HG03378 (cell line): ENCODE data around the gene SAMD4A.

Experiments
- ATAC-seq: cut with Tn5 transposase; IDR thresholded peaks from one replicate; pipeline ENCODE4 v1.9.1; 2021; ENCODE audit warnings: mild to moderate bottlenecking, moderate library complexity; ENCODE audit not compliant: unreplicated experiment

The SAMD4A gene

DNA sequence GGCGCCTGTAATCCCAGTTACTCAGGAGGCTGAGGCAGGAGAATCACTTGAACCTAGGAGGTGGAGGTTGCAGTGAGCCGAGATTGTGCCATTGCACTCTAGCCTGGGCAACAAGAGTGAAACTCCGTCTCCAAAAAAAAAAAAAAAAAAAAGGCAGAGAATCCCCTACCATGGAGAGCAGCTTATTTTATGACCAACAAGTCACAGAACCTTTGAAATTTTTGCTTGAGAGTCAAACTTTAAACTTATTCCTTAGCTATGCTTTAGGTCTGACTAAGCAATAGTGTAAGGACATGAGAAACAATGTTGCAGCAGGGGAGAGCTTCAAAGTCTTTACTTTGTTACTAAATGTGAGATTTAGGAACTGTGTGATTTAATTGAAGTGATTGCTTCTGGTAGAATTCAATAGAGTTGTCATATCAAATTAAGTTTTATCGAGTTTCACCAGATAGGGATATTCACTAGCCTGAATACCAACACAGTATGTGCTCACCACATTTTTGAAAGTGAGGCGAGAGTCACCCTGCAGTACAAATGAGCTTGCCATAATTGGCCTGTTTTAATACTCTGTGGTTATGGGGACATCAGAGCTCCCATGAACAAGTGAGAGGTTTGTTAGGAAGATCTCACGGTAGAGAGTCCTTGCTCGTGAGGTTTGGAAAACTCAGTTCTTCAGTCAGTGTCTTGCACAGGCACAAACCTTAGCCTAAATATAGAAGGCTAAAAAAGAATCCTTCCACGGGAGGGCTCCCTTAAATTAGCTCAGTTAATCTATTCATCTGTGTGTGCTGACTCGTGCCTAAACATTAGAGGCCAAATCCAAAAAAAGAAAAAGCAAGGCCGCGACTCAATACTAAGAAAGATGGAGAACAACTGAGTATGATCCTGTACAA lies 108.6 kb downstream of the SAMD4A start:
- no peak for ATAC-seq

DNA sequence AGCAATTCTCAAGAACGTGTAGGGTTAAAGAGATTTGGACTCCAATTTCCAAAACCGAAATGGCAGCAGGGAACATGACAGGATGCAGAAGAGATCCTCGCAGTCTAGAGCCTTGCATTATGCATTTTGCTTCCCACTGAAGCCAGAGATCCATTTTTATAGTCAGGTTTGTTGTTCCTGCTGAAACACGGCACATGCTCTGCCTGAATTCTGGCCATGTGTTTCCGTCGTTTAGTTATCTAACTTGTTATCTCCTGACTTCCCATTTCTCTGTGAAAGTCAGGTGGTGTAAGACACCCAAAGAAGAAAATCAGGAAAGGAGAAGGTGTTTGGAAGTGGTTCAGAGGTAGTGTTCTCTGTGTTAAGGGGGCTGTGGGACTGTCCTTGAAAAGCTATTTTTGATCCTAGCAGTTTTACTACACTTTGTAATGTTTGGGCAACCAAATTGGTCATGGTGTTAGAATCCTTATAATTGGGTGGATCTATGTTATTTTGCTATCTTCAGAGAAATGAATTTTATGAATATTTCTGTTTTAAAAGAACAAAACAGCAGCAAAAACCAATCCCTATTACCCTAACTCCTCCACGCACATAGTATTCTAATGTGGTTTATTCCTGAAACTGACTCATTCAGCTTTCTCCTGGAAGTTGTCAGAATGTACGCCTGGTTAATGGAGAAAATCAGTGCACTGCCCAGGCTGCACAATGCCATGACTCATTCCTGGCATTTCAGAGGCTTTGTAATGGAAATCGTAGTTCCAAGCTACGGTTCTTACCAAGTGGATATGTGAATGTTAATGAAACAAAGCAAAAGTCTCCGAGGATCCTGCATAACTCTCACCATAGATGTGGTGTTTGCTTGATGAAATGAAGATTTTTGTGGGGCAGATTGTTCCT lies 110.1 kb downstream of the SAMD4A start:
- ATAC-seq = no peak

GRCh38 chr14:54680651-54681050 lies 113.7 kb downstream of the SAMD4A start:
- ATAC-seq = no peak

GRCh38 chr14:54681811-54682261 lies 114.9 kb downstream of the SAMD4A start:
- no peak for ATAC-seq

DNA sequence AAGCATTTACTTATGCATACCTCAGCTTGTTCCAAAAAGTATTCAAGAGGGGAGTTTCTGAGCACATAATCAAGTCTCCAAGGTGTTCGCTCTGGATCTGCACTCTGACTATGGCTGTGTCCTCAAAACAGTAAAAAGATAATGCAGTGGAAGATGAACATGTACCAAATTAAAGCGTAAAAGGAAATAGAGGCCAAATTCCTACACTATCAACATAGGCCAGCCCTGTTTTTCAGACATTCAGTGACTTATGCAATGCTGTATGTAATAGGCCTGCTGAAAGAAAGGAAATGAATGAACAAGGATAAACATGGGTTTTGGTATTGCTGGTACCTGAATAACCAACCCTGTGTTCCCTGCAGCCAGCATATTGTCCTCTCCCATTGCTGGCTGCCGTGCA lies 115.7 kb downstream of the SAMD4A start:
- ATAC-seq = no peak

- no peak for ATAC-seq
These were observed 117.2 kb downstream of the SAMD4A start for GRCh38 chr14:54683882-54684794.

- ATAC-seq = no peak
These were observed 118.4 kb downstream of the SAMD4A start for GRCh38 chr14:54685286-54685845.

GRCh38 chr14:54686219-54686870 lies 119.4 kb downstream of the SAMD4A start:
- ATAC-seq = no peak

- ATAC-seq = no peak
These were observed 120.2 kb downstream of the SAMD4A start for GRCh38 chr14:54686871-54687749.

- ATAC-seq = no peak
These were observed 120.8 kb downstream of the SAMD4A start for GRCh38 chr14:54687750-54688119.

GRCh38 chr14:54688229-54688628 lies 121.3 kb downstream of the SAMD4A start:
- ATAC-seq = no peak

- no peak for ATAC-seq
These were observed 123.0 kb downstream of the SAMD4A start for GRCh38 chr14:54689928-54690327.

DNA sequence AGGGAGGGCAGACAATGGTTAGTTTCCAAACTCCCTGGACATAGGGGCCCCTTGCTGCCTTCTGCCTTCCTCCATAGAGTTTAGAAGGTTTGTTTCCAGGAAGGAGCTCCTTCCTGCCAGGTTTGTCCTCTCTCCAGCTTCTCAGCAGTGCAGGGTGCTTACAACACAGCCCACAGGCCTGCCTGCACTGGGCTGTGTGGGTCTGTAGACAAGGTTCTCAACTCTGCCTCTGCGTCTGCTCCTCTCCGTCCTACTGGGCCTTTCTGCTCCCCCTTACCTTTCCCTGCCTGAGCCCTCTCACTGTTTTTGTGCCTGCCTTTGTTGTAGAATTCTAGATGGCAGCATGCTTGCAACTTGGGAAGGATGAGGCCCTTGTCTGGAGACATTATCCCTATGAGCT lies 124.0 kb downstream of the SAMD4A start:
- ATAC-seq = no peak

DNA sequence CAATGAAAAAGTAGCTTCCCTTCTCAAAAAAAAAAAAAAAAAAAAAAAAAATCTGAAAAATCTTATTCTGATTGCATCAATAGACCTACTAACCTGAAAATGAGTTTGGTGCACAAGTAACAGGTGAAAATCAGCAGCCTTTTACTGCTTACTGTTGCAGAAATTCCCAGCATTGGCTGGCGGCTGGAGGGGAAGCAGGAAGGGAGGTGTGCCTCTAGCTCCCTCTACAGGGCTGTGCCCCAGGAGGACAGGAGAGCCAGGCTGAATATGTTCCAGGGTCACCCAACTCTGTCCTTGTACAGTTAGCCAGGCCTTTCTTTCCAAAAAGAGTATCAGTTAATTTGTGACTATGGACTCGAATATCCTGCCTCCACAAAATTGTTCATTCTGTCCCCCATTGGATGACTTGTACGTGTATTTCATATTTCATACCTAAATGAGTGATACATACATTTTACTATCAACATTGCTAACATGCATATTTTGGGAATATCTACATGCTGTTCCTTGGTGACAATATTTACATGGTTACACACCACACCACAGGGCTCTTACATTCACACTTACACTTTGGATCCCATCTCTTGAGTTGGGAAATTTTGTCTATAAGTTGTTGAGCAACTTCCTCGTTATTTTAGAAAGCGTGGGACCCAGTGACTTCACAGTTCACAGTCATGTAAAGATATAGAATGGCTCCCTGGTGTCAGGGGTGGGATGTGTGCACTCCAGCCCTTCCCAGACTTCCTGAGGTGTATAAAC lies 124.8 kb downstream of the SAMD4A start:
- ATAC-seq = no peak

DNA sequence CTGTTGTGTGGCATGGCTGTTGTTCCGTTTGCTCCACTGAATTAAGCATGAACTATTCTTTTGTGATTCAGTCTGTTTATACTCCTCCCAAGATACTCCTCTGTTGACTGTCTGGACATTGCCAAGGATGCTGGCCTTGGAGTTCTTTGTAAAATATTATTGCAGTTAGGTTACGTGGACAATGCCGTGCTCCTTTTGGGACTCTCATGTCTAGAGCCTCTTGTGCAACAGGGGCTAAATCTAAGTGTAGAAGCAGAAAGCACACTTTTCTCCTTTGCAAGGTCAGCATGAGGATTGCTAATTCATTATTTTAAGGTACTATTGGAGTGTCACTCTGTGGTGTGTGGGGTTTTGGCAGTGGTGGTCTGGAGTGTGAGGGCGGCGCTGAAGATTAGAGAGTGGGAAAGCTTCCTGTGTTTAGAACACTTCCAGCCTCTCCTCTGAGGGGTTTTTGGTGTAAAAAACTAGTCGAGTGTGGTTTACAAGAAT lies 125.4 kb downstream of the SAMD4A start:
- ATAC-seq = no peak

DNA sequence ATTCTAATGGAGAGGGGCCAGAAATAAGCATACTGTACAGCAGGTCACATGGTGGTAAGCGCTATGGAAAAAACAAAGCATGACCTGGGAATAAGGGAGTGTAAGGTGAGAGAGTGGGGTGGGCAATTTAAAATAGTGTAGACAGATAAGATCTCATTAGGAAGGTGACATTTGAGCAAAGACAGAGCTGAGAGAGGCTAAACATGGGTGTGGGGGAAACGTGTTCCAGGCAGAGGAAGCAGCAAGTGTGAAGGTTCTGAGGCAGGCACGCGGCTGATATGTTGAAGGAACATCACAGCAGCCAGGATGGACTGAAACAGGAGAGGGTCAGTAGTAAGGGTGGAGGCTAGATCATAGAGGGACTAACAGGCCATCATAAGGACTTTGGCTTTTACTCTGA lies 126.8 kb downstream of the SAMD4A start:
- no peak for ATAC-seq

DNA sequence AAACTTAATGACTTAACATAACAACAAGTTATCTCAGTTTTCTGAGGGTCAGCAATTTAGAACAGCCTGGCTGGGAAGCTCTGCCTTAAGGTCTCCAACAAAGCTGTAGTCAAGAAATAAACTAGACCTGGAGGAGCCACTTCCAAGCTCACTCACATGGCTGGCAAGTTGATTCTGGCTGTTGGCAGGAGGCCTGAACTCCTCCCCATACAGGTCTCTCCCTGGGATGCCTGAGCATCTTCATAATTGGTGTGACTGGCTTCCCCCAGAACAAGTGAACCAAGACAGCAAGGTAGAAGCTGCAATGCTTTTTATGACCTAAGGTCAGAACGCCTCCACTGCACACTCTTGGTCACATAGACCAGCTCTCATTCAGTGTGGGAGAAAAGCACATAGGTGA lies 128.3 kb downstream of the SAMD4A start:
- ATAC-seq = no peak

- no peak for ATAC-seq
These were observed 130.1 kb downstream of the SAMD4A start for GRCh38 chr14:54697001-54697400.
